Keratinocyte (primary cell): Measurements from ENCODE around the gene PTPRD. TPM values are rescaled to one million over a fixed set of nuclear protein-coding genes. Genes with fewer than 3 reads are reported as not detected.

Experiments used
- DNase-seq: peaks from one replicate; pipeline ENCODE4 v3.0.0-alpha.2; 2011; ENCODE audit warnings: low read depth, missing footprints, low spot score
- FAIRE-seq: peaks from 2 replicates; lab custom pipeline; 2011; peaks lifted over from hg19 to GRCh38; lab: Jason Lieb, UNC
- H2AFZ ChIP-seq: 2 replicates; pipeline ENCODE4 v1.6.0; 2012; ENCODE audit warnings: low read length, control low read depth, inconsistent platforms; ENCODE audit not compliant: control insufficient read depth
- H3K27ac ChIP-seq: 2 replicates; pipeline ENCODE4 v1.5.1; 2011; ENCODE audit warnings: low read length; ENCODE audit not compliant: control insufficient read depth, insufficient read depth
- H3K27me3 ChIP-seq: 3 replicates; pipeline ENCODE4 v1.6.0; 2011; ENCODE audit warnings: low read length; ENCODE audit not compliant: control insufficient read depth, insufficient read depth; ENCODE audit errors: extremely low read depth
- H3K36me3 ChIP-seq, 2 experiments: 2 replicates in 1 of 2; 3 replicates in 1 of 2; pipeline ENCODE4 v1.5.1; 2011; ENCODE audit warnings: low read length in 2 of 2, mild to moderate bottlenecking in 1 of 2; ENCODE audit not compliant: control insufficient read depth in 2 of 2, insufficient read depth in 2 of 2; ENCODE audit errors: extremely low read depth in 1 of 2
- H3K4me1 ChIP-seq: 3 replicates; pipeline ENCODE4 v1.5.1; 2011; ENCODE audit warnings: low read length; ENCODE audit not compliant: control insufficient read depth, insufficient read depth; ENCODE audit errors: extremely low read depth
- H3K4me2 ChIP-seq: 3 replicates; pipeline ENCODE4 v1.6.0; 2011; ENCODE audit warnings: low read depth, low read length; ENCODE audit not compliant: control insufficient read depth, insufficient read depth; ENCODE audit errors: extremely low read depth
- H3K4me3 ChIP-seq, 3 experiments: fragments of 200-600 bp in 1 of 3; sonication (generic) in 1 of 3; 2 replicates in 2 of 3; 3 replicates in 1 of 3; pipeline ENCODE4 v1.5.1; 2011 to 2016; ENCODE audit warnings: low read length in 3 of 3, mild to moderate bottlenecking in 3 of 3, control low read depth in 2 of 3, inconsistent platforms in 1 of 3, low read depth in 1 of 3, mixed read lengths in 1 of 3, mixed run types in 1 of 3, moderate library complexity in 1 of 3; ENCODE audit not compliant: control insufficient read depth in 2 of 3, insufficient read depth in 2 of 3; ENCODE audit errors: extremely low read depth in 1 of 3
- H3K79me2 ChIP-seq: 2 replicates; pipeline ENCODE4 v1.6.0; 2012; ENCODE audit warnings: low read length; ENCODE audit not compliant: control insufficient read depth, insufficient read depth
- H3K9ac ChIP-seq: 3 replicates; pipeline ENCODE4 v1.6.0; 2011; ENCODE audit warnings: low read length; ENCODE audit not compliant: control insufficient read depth, insufficient read depth; ENCODE audit errors: extremely low read depth
- H3K9me1 ChIP-seq: 3 replicates; pipeline ENCODE4 v1.6.0; 2011; ENCODE audit warnings: low read length; ENCODE audit not compliant: control insufficient read depth, insufficient read depth; ENCODE audit errors: extremely low read depth
- H3K9me3 ChIP-seq: 2 replicates; pipeline ENCODE4 v1.5.1; 2012; ENCODE audit warnings: low read depth, low read length; ENCODE audit not compliant: control insufficient read depth
- H4K20me1 ChIP-seq: 3 replicates; pipeline ENCODE4 v1.6.0; 2011; ENCODE audit warnings: low read length; ENCODE audit not compliant: control insufficient read depth, insufficient read depth; ENCODE audit errors: extremely low read depth
- EZH2 ChIP-seq: IDR thresholded peaks from one replicate; pipeline ENCODE4 v1.6.1; 2012; ENCODE audit warnings: inconsistent platforms, mild to moderate bottlenecking, low read length, moderate library complexity
- dilution Hi-C: fragments of 300-500 bp; cut with MboI; formaldehyde crosslinking; loops from one replicate; pipeline ENCODE4 v1.7.0; 2020; ENCODE audit warnings: low sequenced_read_pairs; ENCODE audit not compliant: extremely low pct_ligation_motif_present
- polyA plus RNA-seq, 5 experiments: library from polyadenylated mRNA; depleted of rRNA in 3 of 5; stranded (reverse) in 3 of 5; stranded (forward) in 1 of 5; unstranded in 1 of 5; fragments of >200 nt; gene quantifications; 1 replicate in 1 of 5; 2 replicates in 3 of 5; 3 replicates in 1 of 5; pipeline versions ENCODE4 v1.2.1 to v1.2.3, GENCODE V29; 2011 to 2012; ENCODE audit warnings: missing spikeins in 2 of 5, low read depth in 1 of 5, low replicate concordance in 1 of 5
- TF ChIP-seq, protein P1 (sequence below), 3 experiments: IDR thresholded peaks in 1 of 3; conservative IDR thresholded peaks in 1 of 3; optimal IDR thresholded peaks in 1 of 3; 2 replicates in 2 of 3; 3 replicates in 1 of 3; pipeline versions ENCODE3 to v1.5.1; 2011; ENCODE audit warnings: low read length in 3 of 3, mild to moderate bottlenecking in 3 of 3, moderate library complexity in 2 of 3, control low read depth in 1 of 3, inconsistent platforms in 1 of 3; ENCODE audit not compliant: insufficient read depth in 2 of 3; ENCODE audit errors: extremely low read depth in 1 of 3

PTPRD gene
- polyA plus RNA-seq, 1 donor (not counting 4 experiments of a cell fraction or from before 2014, with no cell fraction given): 0.10 TPM

DNA sequence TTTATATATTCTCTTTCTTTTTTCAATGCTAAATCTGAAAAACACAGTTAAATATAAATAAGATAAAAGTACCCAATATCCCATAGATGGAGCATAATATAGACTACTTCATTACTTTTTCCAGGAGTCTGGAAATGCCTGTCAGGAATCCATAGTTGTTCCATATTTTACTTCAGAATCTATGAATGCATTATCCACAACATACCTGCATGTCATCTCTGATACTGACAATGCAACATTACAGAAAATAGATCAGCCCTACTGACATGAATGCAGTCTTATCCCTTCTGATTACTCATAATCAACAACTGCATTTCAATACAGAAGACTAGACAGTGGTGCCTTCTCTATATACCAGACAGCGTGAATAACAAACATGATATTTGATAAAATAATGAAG lies 517.6 kb downstream of the PTPRD start:
- H2AFZ ChIP-seq: no peak overlapping the region

DNA sequence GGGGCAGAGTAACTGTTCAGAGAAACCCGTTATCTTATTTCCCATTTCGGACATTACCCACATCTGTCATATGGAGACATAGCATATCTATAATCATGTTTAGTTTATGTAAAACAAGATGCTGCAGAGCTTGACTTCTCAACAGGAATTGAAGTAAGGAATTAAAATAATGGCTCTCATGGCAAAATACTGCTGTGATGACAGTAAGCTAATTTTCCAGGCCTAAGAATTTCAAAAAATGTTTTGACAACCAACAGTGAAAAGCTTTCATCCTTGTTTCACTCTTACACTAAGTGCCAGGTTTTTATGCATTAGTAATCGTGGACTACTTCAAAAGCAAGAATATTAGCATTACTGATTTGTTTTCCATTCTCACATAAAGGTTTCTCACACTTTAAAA lies 518.2 kb downstream of the PTPRD start:
- Histone ChIP-seq H4K20me1 (no peaks in the 10 kb centered on the region), H3K9me1 (no peaks in the 10 kb centered on the region), H3K4me1 (no peaks in the 10 kb centered on the region), H3K27ac (no peak overlapping the region), H3K9ac (no peak overlapping the region), H2AFZ (no peak overlapping the region), H3K27me3 (no peaks in the 10 kb centered on the region), H3K36me3 (no peaks in the 10 kb centered on the region), H3K4me2 (no peak overlapping the region), H3K9me3 (no peaks in the 10 kb centered on the region), H3K79me2 (no peaks in the 10 kb centered on the region), H3K4me3 (no peak overlapping the region)
- FAIRE-seq (no peak), DNase-seq (no peak)
- TF ChIP-seq EZH2: no peak
- TF ChIP-seq, protein P1, sequence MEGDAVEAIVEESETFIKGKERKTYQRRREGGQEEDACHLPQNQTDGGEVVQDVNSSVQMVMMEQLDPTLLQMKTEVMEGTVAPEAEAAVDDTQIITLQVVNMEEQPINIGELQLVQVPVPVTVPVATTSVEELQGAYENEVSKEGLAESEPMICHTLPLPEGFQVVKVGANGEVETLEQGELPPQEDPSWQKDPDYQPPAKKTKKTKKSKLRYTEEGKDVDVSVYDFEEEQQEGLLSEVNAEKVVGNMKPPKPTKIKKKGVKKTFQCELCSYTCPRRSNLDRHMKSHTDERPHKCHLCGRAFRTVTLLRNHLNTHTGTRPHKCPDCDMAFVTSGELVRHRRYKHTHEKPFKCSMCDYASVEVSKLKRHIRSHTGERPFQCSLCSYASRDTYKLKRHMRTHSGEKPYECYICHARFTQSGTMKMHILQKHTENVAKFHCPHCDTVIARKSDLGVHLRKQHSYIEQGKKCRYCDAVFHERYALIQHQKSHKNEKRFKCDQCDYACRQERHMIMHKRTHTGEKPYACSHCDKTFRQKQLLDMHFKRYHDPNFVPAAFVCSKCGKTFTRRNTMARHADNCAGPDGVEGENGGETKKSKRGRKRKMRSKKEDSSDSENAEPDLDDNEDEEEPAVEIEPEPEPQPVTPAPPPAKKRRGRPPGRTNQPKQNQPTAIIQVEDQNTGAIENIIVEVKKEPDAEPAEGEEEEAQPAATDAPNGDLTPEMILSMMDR (optimal IDR thresholded peaks at IDR 0.05 in 1 of 3, IDR thresholded peaks at IDR 0.05 in 1 of 3, conservative IDR thresholded peaks at IDR 0.05 in 1 of 3; ENCODE audit: extremely low read depth in 1 of 3, insufficient read depth in 2 of 3, low read length in 3 of 3): no peak
- dilution Hi-C loops: no loop called here

More for the DNA sequence above, 517.6 kb downstream of the PTPRD start:
- Histone ChIP-seq H3K9ac (no peak overlapping the region), H3K9me1 (no peaks in the 10 kb centered on the region), H3K36me3 (no peaks in the 10 kb centered on the region), H3K4me1 (no peaks in the 10 kb centered on the region), H3K4me3 (no peak overlapping the region), H3K79me2 (no peaks in the 10 kb centered on the region), H4K20me1 (no peaks in the 10 kb centered on the region), H3K27ac (no peak overlapping the region), H3K9me3 (no peaks in the 10 kb centered on the region), H3K27me3 (no peaks in the 10 kb centered on the region), H3K4me2 (no peak overlapping the region)
- DNase-seq (no peak), FAIRE-seq (no peak)
- TF ChIP-seq, protein P1 (optimal IDR thresholded peaks at IDR 0.05 in 1 of 3, IDR thresholded peaks at IDR 0.05 in 1 of 3, conservative IDR thresholded peaks at IDR 0.05 in 1 of 3; ENCODE audit: extremely low read depth in 1 of 3, insufficient read depth in 2 of 3, low read length in 3 of 3): no peak
- no peak for TF ChIP-seq EZH2
- dilution Hi-C loops: no loop called here
